Measurements from ENCODE around the gene ZDHHC19.
"Not testable (repeated sequence)": the region's sequence is repeated elsewhere in the genome, so short reads cannot be mapped to it uniquely, and the experiment has no call there.

Gene ZDHHC19, protein sequence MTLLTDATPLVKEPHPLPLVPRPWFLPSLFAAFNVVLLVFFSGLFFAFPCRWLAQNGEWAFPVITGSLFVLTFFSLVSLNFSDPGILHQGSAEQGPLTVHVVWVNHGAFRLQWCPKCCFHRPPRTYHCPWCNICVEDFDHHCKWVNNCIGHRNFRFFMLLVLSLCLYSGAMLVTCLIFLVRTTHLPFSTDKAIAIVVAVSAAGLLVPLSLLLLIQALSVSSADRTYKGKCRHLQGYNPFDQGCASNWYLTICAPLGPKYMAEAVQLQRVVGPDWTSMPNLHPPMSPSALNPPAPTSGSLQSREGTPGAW

DNA sequence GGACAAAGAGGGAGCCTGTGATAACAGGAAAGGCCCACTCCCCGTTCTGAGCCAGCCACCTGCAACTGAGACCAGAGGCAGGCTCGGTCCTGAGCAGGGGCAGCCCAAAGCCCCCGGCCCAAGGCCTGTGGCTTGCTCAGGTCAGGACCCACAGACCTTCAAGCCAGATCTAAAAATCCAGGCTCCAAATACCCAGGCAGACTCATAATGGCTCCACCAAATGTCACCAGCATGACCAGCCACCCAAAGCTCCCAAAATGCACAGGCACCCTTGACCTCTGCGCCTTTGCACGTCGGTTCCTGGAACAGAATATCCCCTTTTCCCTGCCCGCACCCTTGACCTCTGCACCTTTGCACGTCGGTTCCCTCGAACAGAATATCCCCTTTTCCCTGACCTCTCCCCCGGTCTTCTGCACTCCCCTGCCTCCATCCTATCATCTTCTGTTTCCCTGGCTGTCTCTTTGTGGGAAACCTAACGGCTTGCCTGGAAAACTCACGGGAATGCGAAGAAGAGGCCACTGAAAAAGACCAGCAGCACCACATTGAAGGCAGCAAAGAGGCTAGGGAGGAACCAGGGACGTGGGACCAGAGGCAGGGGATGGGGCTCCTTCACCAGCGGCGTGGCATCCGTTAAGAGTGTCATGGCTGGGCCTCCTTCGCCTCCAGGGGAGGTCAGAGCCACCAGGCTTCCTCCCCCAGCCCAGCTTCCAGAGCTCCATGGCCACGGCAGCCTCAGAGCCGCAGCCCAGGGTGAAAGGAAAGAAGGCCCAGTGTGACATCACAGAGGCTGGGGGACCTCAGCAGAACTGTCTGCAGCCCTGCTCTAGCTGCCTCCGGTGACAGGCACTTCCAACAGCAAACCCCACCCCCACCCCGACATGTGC lies at the start of gene ZDHHC19:
ZDHHC19 (minus strand) TSS at position 728 of the 884 bp plus-strand sequence; CDS start at position 643, 85 bp downstream.
- H3K4me3 ChIP-seq (ENCODE audit: low read depth, low read length) = no peak within 1 kb of the TSS
- TF ChIP-seq, protein P1, sequence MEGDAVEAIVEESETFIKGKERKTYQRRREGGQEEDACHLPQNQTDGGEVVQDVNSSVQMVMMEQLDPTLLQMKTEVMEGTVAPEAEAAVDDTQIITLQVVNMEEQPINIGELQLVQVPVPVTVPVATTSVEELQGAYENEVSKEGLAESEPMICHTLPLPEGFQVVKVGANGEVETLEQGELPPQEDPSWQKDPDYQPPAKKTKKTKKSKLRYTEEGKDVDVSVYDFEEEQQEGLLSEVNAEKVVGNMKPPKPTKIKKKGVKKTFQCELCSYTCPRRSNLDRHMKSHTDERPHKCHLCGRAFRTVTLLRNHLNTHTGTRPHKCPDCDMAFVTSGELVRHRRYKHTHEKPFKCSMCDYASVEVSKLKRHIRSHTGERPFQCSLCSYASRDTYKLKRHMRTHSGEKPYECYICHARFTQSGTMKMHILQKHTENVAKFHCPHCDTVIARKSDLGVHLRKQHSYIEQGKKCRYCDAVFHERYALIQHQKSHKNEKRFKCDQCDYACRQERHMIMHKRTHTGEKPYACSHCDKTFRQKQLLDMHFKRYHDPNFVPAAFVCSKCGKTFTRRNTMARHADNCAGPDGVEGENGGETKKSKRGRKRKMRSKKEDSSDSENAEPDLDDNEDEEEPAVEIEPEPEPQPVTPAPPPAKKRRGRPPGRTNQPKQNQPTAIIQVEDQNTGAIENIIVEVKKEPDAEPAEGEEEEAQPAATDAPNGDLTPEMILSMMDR (IDR thresholded peaks at IDR 0.05; ENCODE audit: borderline replicate concordance, insufficient read depth, low read depth, low read length) = no peak

DNA sequence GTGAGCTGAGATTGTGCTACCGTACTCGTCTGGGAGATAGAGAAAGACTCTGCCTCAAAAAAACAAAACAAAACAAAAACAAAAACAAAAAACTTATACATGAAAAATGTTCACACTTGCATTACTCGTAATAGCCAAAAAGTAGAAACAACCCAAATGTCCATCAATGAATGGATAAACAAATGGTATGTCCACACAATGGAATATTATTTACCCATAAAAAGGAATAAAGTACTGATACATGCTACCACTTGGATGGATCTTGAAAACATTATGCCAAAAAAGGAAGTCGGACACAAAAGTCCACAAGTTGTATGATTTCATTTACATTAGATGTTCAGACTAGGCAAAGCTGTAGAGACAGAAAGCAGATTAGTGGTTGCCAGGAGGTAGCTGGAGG lies 49.6 kb upstream of the ZDHHC19 start:
- TF ChIP-seq, protein P1 (IDR thresholded peaks at IDR 0.05; ENCODE audit: borderline replicate concordance, insufficient read depth, low read depth, low read length) = no peak
- H3K4me3 ChIP-seq (ENCODE audit: low read depth, low read length) = no peak overlapping the region

DNA sequence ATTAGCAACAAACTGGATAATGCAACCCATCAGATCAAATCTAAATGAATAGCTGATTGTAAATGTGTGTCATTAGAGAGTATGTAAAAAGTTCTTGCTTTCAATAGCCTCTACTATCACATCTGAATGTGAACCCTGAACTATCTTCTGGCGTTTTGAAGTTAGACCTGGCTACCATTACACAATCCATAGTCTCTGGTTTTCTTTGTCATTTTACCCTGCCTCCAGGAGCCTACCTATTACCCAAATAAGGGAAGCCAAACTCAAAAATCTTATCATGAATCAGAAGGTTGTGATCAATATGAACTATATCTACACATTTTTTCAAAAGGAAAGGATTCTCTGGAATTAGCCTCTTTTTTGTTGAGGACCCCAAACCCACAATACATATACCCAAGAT lies 44.6 kb upstream of the ZDHHC19 start:
- TF ChIP-seq, protein P1 (IDR thresholded peaks at IDR 0.05; ENCODE audit: borderline replicate concordance, insufficient read depth, low read depth, low read length) = no peak

DNA sequence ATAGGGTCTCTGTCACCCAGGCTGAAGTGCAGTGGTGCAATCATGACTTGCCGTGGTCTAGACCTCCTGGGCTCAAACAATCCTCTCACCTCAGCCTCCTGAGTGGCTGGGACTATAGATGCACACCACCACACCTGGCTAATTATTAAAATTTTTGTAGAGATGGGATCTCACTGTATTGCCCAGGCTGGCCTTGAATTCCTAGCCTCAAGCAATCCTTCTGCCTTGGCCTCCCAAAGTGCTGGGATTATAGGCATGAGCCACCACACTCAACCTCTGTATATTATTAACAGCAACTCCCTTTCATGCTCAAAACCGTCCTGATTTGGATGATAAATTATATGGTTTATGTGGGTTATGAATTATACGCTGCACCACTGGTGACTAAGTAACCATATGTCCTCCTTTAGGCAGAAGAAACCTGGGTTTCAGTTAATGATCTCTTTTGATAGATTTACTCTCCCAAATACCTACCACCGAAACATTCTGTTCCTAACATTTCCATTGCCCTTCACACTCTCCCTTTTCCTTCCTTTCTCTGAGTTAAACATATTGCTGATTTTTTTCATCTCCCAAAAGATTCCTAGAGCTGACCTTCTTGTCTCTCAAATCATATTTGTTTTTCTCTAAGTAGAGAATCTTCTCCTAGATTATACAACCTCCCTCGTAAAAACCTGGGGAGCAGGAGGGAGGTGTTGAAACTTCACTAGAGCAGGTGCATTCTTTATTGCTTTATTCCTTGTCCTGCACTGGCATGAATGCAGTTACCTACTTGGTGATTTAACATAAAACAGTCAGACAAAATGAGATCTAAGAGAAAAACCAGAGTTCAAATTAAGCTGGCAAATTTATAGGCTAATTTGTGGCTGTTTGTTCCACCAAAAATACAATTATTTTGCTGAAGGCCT lies 43.4 kb upstream of the ZDHHC19 start:
- TF ChIP-seq, protein P1 (IDR thresholded peaks at IDR 0.05; ENCODE audit: borderline replicate concordance, insufficient read depth, low read depth, low read length) = no peak
- H3K4me3 ChIP-seq (ENCODE audit: low read depth, low read length) = no peak overlapping the region

More for the DNA sequence above, 44.6 kb upstream of the ZDHHC19 start:
- no peak overlapping the region for H3K4me3 ChIP-seq (ENCODE audit: low read depth, low read length)

DNA sequence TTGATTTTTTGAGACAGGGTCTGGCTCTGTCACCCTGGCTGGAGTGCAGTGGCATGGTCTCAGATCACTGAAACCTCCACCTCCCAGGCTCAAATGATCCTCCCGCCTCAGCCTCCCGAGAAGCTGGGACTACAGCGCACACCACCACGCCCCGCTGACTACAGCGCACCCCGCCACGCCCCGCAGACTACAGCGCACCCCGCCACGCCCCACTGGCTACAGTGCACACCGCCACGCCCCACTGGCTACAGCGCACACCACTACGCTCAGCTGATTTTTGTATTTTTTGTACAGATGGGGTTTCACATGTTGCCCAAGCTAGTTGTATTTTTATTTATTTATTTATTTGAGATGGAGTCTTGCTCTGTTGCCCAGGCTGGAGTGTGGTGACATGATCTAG lies 40.7 kb upstream of the ZDHHC19 start:
- TF ChIP-seq, protein P1 (IDR thresholded peaks at IDR 0.05; ENCODE audit: borderline replicate concordance, insufficient read depth, low read depth, low read length) = no peak
- no peak overlapping the region for H3K4me3 ChIP-seq (ENCODE audit: low read depth, low read length)

DNA sequence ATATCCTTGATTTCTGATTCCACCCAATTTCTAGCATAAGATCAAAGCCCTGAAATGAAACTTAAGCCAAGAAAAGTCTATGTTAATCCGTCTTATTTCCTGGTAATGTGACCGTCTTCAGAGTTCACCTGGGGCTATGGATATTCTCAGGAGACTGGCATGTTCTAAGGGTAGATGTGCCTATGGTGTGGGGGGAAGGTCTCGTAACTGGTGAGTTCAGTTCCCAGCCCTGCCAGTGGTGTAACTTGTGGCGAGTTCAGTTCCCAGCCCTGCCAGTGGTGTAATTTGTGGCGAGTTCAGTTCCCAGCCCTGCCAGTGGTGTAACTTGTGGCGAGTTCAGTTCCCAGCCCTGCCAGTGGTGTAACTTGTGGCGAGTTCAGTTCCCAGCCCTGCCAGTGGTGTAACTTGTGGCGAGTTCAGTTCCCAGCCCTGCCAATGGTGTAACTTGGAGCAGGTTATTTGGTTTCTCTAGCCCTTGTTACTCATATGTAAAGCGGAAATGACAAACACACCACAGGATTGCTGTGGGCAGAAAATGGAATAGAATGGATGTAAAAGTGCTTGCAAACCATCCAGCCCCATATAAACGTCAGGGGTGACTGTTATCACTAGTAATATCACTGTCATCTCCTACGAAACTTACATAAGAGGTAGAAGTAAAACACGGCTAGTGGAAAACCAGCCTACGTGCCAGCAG lies 35.6 kb upstream of the ZDHHC19 start:
- H3K4me3 ChIP-seq (ENCODE audit: low read depth, low read length) = no peak overlapping the region
- TF ChIP-seq, protein P1 (IDR thresholded peaks at IDR 0.05; ENCODE audit: borderline replicate concordance, insufficient read depth, low read depth, low read length) = no peak

DNA sequence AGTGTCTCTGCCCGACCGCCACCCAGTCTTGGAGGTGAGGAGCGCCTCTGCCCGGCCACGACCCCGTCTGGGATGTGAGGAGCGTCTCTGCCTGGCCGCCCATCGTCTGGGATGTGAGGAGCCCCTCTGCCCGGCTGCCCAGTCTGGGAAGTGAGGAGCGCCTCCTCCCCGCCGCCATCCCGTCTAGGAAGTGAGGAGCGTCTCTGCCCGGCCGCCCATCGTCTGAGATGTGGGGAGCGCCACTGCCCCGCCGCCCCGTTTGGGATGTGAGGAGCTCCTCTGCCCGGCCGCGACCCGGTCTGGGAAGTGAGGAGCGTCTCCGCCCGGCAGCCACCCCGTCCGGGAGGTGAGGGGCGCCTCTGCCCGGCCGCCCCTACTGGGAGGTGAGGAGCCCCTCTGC lies 33.0 kb upstream of the ZDHHC19 start:
- H3K4me3 ChIP-seq (ENCODE audit: low read depth, low read length) = not testable (repeated sequence)
